Activated CD4-positive, alpha-beta T cell treated with anti-CD3 and anti-CD28 coated beads, Interleukin-2, amount 10 ng/mL, durations not matched to agents 24 days and 14 days (primary cell): ENCODE data around the gene PARD3. TPM values are rescaled to one million over a fixed set of nuclear protein-coding genes. Genes with fewer than 3 reads are reported as not detected.
"Not testable (repeated sequence)": the region's sequence is repeated elsewhere in the genome, so short reads cannot be mapped to it uniquely, and the experiment has no call there.

Source experiments
- DNase-seq: peaks from one replicate; pipeline ENCODE4 v3.0.0; 2022
- H3K27ac Mint-ChIP-seq: one replicate; pipeline ENCODE4 v1.8.0; 2022; ENCODE audit warnings: mild to moderate bottlenecking, mixed read lengths
- H3K27me3 Mint-ChIP-seq: one replicate; pipeline ENCODE4 v1.8.0; 2022; ENCODE audit warnings: mixed read lengths
- H3K36me3 Mint-ChIP-seq: one replicate; pipeline ENCODE4 v1.8.0; 2022; ENCODE audit warnings: low read depth, mild to moderate bottlenecking, mixed read lengths
- H3K4me1 Mint-ChIP-seq: one replicate; pipeline ENCODE4 v1.8.0; 2021; ENCODE audit warnings: mixed read lengths
- H3K4me3 Mint-ChIP-seq: one replicate; pipeline ENCODE4 v1.8.0; 2022; ENCODE audit warnings: mild to moderate bottlenecking, moderate library complexity, mixed read lengths
- H3K9me3 Mint-ChIP-seq: one replicate; pipeline ENCODE4 v1.8.0; 2021; ENCODE audit warnings: mixed read lengths
- intact Hi-C: fragments of 100-400 bp; cut with micrococcal nuclease; formaldehyde crosslinking; loops from one replicate; pipeline ENCODE4 v1.15.1; 2023
- total RNA-seq: library from RNA; stranded (reverse); gene quantifications from 2 replicates; pipeline ENCODE4 v1.2.3, GENCODE V29; 2022

The PARD3 gene
- total RNA-seq, 1 donor from 2014 or later, result 2.9 TPM

GRCh38 chr10:34760606-34761005, 54.5 kb downstream of the PARD3 start:
- no peaks in the 10 kb centered on the region for H3K36me3 Mint-ChIP-seq
- intact Hi-C loops, result no loop called here
- H3K27ac Mint-ChIP-seq, result no peak overlapping the region
- H3K4me3 Mint-ChIP-seq, result no peak overlapping the region
- peaks cover 5% of the 10 kb centered on the region for H3K27me3 Mint-ChIP-seq
- no peak for DNase-seq
- peaks cover 3% of the 10 kb centered on the region for H3K9me3 Mint-ChIP-seq
- peaks cover 4% of the 10 kb centered on the region for H3K4me1 Mint-ChIP-seq

- intact Hi-C loops, result no loop called here
- no peak for DNase-seq
- Mint-ChIP-seq H3K36me3 (no peaks in the 10 kb centered on the region), H3K4me3 (no peak overlapping the region), H3K4me1 (peaks cover 4% of the 10 kb centered on the region), H3K27ac (no peak overlapping the region), H3K9me3 (peaks cover 3% of the 10 kb centered on the region), H3K27me3 (peaks cover 5% of the 10 kb centered on the region)
Observed at GRCh38 chr10:34759837-34760215, 55.3 kb downstream of the PARD3 start.

DNA sequence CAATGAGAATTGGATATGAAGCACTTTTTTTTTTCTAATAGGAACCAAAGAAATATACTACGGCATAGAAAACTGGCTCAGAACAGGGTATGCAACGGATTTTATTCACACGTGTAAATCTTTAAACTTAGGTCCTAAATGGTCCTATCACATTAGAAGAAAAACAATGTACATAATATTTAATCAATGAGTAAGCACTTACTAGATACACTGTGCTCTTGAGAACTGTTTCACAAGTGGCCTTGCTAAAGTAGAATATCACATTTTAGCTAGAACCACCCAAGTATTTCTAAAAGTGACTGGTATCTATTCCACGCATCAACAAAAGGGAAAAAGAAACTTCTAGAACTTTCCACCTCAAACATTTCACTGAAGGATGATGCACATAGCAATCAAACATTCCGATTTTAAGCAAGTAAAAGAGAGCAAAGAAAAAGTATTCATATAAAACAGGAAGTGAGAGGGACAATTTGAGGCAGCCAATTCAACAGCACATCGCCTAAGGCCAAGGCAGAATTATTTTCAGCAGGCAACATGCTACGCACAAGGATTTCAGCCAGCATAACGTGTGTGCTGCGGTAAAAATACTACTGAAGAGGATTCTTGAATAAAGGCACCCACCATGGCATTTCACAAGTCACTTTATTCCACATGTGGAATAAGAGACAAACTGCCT, 55.8 kb downstream of the PARD3 start:
- Mint-ChIP-seq H3K9me3 (peaks cover 3% of the 10 kb centered on the region), H3K27me3 (peaks cover 5% of the 10 kb centered on the region), H3K4me1 (peaks cover 4% of the 10 kb centered on the region), H3K4me3 (no peak overlapping the region), H3K36me3 (no peaks in the 10 kb centered on the region), H3K27ac (no peak overlapping the region)
- DNase-seq, result no peak
- intact Hi-C loops, result no loop called here

DNA sequence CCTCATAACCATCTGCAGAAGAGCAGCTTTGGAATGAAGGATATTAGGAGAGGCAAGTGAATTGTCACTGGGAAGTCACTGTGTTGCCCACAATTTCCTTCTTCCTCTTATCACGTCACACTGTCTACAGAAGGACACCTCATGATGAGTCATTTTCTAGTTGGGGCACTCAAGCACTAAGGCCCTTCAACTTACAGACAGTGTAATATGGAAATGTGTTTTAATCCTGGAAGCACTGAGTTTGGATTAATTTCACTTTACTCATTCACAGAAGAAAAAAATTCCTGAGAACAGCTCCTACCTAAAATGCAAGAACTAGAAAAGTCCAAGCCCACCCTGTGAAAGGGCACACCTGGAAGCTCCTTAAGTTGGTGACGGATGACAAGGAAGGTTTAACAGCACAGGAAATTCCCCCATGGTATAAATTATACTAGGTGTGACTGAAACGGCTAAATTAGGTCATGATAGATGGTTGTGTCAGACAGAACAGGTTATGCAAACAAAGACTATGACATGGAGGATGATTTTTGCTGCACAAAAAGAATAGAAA, 56.6 kb downstream of the PARD3 start:
- Mint-ChIP-seq H3K36me3 (no peaks in the 10 kb centered on the region), H3K9me3 (peaks cover 3% of the 10 kb centered on the region), H3K27me3 (peaks cover 5% of the 10 kb centered on the region), H3K27ac (no peak overlapping the region), H3K4me3 (no peak overlapping the region), H3K4me1 (peaks cover 4% of the 10 kb centered on the region)
- intact Hi-C loops, result no loop called here
- DNase-seq, result no peak

GRCh38 chr10:34757933-34758332, 57.2 kb downstream of the PARD3 start:
- H3K4me1 Mint-ChIP-seq, result peaks cover 4% of the 10 kb centered on the region
- H3K9me3 Mint-ChIP-seq, result peaks cover 3% of the 10 kb centered on the region
- no peak overlapping the region for H3K27ac Mint-ChIP-seq
- peaks cover 5% of the 10 kb centered on the region for H3K27me3 Mint-ChIP-seq
- intact Hi-C loops, result no loop called here
- no peaks in the 10 kb centered on the region for H3K36me3 Mint-ChIP-seq
- DNase-seq, result no peak
- no peak overlapping the region for H3K4me3 Mint-ChIP-seq

DNA sequence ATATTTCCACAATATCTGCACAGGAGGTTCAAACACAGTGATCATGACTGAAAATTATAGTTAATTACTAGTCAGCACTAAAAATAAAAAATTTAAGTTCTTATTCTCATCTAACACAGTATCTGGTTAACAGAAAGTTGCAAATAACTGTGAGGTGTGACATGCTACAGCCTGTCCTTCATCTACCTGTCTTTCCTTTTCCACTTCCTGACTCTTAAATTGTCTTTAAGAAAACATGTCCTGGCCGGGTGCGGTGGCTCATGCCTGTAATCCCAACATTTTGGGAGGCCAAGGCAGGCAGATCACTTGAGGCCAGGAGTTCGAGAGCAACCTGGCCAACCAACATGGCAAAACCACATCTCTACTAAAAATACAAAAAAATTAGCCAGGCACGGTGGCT, 57.9 kb downstream of the PARD3 start:
- H3K27ac Mint-ChIP-seq, H3K36me3 Mint-ChIP-seq, H3K9me3 Mint-ChIP-seq, DNase-seq, H3K4me1 Mint-ChIP-seq, intact Hi-C loops, H3K4me3 Mint-ChIP-seq, H3K27me3 Mint-ChIP-seq: not testable (repeated sequence)

DNA sequence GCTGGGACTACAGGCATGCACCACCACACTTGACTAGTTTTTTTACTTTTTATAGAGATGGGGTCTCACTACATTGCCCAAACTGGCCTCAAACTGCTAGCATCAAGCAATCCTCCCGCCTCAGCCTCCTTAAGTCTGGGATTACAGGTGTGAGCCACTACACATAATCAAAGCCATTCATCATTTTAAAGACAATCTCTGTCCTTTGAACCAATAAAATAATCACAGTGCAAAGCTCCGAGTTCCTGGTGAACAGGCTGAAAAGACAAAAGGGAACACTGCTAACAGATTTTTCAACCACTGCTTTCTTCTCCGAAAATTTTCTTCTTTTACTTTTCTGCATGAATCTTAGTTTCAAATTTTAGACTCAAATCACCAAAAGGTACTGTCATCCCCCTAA, 58.5 kb downstream of the PARD3 start:
- intact Hi-C loops, result no loop called here
- Mint-ChIP-seq H3K4me3 (no peak overlapping the region), H3K27me3 (peaks cover 1% of the 10 kb centered on the region), H3K27ac (no peak overlapping the region), H3K36me3 (no peaks in the 10 kb centered on the region), H3K4me1 (peaks cover 4% of the 10 kb centered on the region), H3K9me3 (peaks cover 3% of the 10 kb centered on the region)
- no peak for DNase-seq

- H3K4me3 Mint-ChIP-seq, result no peak overlapping the region
- H3K36me3 Mint-ChIP-seq, result no peaks in the 10 kb centered on the region
- H3K27me3 Mint-ChIP-seq, result peaks cover 3% of the 10 kb centered on the region
- no peaks in the 10 kb centered on the region for H3K4me1 Mint-ChIP-seq
- intact Hi-C loops, result no loop called here
- no peak overlapping the region for H3K27ac Mint-ChIP-seq
- DNase-seq, result no peak
- H3K9me3 Mint-ChIP-seq, result no peaks in the 10 kb centered on the region
Observed at GRCh38 chr10:34753014-34753757, 61.9 kb downstream of the PARD3 start.

GRCh38 chr10:34751272-34751671, 63.8 kb downstream of the PARD3 start:
- no peaks in the 10 kb centered on the region for H3K4me1 Mint-ChIP-seq
- H3K27ac Mint-ChIP-seq, result no peak overlapping the region
- peaks cover 3% of the 10 kb centered on the region for H3K27me3 Mint-ChIP-seq
- H3K4me3 Mint-ChIP-seq, result no peak overlapping the region
- DNase-seq, result no peak
- intact Hi-C loops, result no loop called here
- H3K9me3 Mint-ChIP-seq, result no peaks in the 10 kb centered on the region
- no peaks in the 10 kb centered on the region for H3K36me3 Mint-ChIP-seq

DNA sequence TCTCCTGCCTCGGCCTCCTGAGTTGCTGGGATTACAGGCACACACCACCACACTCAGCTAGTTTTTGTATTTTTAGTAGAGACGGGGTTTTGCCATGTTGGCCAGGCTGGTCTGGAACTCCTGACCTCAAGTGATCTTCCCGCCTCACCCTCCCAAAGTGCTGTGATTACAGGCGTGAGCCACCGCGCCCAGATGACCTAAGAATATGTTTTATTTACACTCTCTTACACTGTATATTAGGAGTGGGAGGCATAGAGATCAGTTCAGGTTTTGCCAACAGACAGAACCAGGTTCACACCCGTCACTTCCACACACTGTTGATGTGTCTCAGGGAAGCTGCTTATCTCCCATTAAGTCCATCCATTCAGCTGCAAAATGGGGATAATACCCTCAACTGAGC, 64.3 kb downstream of the PARD3 start:
- H3K4me3 Mint-ChIP-seq, intact Hi-C loops, H3K27ac Mint-ChIP-seq, H3K9me3 Mint-ChIP-seq, H3K27me3 Mint-ChIP-seq, H3K4me1 Mint-ChIP-seq, H3K36me3 Mint-ChIP-seq, DNase-seq: not testable (repeated sequence)

GRCh38 chr10:34748767-34749166, 66.3 kb downstream of the PARD3 start:
- intact Hi-C loops, result no loop called here
- Mint-ChIP-seq H3K27ac (no peak overlapping the region), H3K4me3 (no peak overlapping the region), H3K36me3 (no peaks in the 10 kb centered on the region), H3K4me1 (no peaks in the 10 kb centered on the region), H3K9me3 (no peaks in the 10 kb centered on the region), H3K27me3 (peaks cover 3% of the 10 kb centered on the region)
- DNase-seq, result no peak

DNA sequence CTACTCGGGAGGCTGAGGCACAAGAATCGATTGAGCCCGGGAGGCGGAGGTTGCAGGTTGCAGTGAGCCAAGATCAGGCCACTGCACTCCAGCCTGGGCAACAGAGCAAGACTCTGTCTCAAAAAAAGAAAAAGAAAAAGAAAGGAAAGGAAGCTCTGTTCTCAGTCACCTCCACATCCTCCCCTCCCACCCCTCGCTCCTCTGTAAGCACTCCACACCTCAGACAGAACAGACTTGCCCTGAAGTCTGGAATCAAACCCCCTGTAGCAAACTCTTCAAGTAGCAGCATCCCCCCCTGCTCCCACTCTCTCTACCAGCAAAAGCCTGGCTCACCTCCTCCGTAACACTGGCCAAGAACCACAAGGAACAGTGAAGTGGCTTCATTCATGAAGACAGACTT, 66.7 kb downstream of the PARD3 start:
- Mint-ChIP-seq H3K4me1 (no peaks in the 10 kb centered on the region), H3K36me3 (no peaks in the 10 kb centered on the region), H3K27ac (no peak overlapping the region), H3K9me3 (no peaks in the 10 kb centered on the region), H3K27me3 (peaks cover 3% of the 10 kb centered on the region), H3K4me3 (no peak overlapping the region)
- intact Hi-C loops, result no loop called here
- DNase-seq, result no peak

- no peak overlapping the region for H3K27ac Mint-ChIP-seq
- peaks cover 5% of the 10 kb centered on the region for H3K27me3 Mint-ChIP-seq
- H3K36me3 Mint-ChIP-seq, result no peaks in the 10 kb centered on the region
- H3K9me3 Mint-ChIP-seq, result no peaks in the 10 kb centered on the region
- no peak for DNase-seq
- intact Hi-C loops, result no loop called here
- no peaks in the 10 kb centered on the region for H3K4me1 Mint-ChIP-seq
- H3K4me3 Mint-ChIP-seq, result no peak overlapping the region
Observed at GRCh38 chr10:34746094-34746493, 69.0 kb downstream of the PARD3 start.

DNA sequence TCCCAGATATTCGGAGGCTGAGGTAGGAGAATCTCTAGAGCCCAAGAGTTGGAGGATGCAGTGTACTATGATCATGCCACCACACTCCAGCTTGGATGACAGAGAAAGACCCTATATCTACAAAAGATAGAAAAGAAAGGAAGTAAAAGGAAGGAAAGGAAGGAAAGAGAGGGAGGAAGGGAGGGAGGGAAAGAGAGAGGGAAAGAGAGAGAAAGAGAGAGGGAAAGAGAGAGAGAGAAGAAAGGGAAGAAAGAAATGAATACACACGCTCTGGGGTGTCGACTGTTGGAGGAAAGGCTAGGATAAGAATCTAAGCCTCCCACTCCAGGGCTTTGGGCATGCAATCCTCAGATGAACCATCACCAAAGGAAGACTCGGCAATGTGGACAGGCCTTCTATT, 69.9 kb downstream of the PARD3 start:
- Mint-ChIP-seq H3K4me3 (no peak overlapping the region), H3K27ac (no peak overlapping the region), H3K9me3 (no peaks in the 10 kb centered on the region), H3K4me1 (no peaks in the 10 kb centered on the region), H3K27me3 (peaks cover 8% of the 10 kb centered on the region), H3K36me3 (no peaks in the 10 kb centered on the region)
- no peak for DNase-seq
- intact Hi-C loops, result no loop called here
